GM12873 (cell line): ENCODE results near the gene ANO7.

Source experiments
- TF ChIP-seq, protein P1 (sequence below): IDR thresholded peaks from 2 replicates; pipeline ENCODE4 v1.5.1; 2012; ENCODE audit warnings: low read depth, mild to moderate bottlenecking, moderate library complexity, low read length, control low read depth; ENCODE audit not compliant: insufficient read depth; ENCODE audit errors: missing control alignments

The ANO7 gene

DNA sequence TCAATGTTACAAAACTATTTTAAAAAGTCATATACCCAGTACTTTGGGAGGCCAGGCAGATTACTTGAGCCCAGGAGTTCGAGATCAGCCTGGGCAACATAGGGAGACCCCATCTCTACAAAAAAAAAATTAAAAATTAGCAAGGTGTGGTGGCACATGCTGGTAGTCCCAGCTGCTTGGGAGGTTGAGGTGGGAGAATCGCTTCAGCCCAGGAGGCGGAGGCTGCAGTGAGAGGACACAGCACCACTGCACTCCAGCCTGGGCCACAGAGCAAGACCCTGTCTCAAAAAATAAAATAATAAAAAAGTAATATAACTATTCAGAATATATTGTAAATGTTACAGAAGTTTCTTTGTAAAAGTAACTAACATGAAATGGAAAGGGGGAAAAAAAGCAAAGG is 41.1 kb upstream of the ANO7 start:
- TF ChIP-seq, protein P1, sequence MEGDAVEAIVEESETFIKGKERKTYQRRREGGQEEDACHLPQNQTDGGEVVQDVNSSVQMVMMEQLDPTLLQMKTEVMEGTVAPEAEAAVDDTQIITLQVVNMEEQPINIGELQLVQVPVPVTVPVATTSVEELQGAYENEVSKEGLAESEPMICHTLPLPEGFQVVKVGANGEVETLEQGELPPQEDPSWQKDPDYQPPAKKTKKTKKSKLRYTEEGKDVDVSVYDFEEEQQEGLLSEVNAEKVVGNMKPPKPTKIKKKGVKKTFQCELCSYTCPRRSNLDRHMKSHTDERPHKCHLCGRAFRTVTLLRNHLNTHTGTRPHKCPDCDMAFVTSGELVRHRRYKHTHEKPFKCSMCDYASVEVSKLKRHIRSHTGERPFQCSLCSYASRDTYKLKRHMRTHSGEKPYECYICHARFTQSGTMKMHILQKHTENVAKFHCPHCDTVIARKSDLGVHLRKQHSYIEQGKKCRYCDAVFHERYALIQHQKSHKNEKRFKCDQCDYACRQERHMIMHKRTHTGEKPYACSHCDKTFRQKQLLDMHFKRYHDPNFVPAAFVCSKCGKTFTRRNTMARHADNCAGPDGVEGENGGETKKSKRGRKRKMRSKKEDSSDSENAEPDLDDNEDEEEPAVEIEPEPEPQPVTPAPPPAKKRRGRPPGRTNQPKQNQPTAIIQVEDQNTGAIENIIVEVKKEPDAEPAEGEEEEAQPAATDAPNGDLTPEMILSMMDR = no peak

DNA sequence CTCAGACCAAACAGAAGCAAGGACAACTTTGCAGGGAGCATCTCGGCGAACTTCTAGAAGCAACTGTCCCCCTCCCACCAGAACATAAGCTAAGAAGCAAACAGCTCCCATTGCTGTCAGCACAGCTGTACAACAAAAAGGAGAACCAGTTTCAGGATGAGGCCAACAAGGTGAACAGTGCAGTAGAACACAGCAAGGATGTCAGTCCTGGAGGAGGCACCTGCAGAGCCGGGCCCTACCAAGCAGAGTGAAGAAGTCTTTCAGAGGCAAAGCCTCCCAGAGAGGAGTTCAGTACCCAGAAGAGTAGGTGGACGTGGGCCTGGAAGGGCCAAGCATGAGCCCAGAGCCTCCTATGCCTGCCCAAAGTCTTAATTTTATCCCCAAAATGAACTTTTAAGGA is 40.2 kb upstream of the ANO7 start:
- TF ChIP-seq, protein P1 = no peak

DNA sequence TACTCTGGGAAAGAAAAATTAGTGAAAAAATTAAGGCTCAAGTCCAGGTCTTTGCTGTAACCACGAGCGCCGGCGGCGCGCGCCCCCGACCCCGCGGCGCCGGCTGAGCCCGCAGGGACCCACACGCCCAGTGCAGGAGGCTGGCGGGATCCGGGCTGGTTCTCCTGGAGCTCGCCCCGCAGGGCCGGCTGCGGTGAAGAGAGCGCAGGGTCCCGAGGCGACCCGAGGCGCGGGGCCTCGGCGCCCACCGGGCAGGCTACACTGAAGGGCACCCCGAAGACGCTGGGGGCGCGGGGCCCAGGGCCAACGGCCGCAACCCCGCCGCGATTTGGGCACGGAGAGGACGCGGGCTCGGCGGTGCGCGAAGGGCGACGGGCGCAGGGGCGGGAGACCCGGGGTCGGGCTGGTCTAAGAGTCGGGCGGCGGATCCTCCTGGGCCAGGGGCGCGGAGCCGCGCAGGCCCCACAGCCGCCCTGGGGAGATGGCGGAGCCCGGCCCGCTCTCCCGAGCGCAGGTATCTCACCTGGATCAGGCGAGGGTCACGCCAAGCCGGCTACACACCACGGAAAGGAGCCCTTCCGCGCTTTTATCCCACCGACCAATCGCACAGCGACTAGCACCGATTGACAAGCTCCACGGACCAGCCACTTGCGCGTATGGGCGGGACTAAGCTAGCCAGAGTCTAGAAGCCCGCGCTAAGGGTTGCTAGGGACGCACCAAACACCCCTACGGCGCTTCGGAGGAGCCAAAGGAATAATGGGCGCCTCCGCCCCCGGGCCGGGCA is 39.4 kb upstream of the ANO7 start, which contains the start of gene PASK:
Gene PASK, minus strand, starts transcription at position 582 of the 784 bp plus-strand sequence. CDS start 6,440 bp downstream, outside the sequence.
- TF ChIP-seq, protein P1 = no peak

DNA sequence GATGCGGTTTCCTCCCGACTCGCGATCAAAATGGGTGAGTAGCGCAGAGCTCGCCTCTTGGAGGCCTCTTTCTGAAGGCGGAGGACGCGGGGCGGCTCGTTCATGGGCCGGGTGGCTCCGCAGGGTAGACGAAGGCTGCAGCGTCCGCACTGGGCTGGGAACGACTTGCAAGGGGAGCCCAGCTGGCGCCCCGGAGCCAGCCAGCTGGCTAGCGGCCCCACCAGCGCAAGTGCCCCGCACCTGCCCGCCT is 38.9 kb upstream of the ANO7 start:
- TF ChIP-seq, protein P1 = no peak

DNA sequence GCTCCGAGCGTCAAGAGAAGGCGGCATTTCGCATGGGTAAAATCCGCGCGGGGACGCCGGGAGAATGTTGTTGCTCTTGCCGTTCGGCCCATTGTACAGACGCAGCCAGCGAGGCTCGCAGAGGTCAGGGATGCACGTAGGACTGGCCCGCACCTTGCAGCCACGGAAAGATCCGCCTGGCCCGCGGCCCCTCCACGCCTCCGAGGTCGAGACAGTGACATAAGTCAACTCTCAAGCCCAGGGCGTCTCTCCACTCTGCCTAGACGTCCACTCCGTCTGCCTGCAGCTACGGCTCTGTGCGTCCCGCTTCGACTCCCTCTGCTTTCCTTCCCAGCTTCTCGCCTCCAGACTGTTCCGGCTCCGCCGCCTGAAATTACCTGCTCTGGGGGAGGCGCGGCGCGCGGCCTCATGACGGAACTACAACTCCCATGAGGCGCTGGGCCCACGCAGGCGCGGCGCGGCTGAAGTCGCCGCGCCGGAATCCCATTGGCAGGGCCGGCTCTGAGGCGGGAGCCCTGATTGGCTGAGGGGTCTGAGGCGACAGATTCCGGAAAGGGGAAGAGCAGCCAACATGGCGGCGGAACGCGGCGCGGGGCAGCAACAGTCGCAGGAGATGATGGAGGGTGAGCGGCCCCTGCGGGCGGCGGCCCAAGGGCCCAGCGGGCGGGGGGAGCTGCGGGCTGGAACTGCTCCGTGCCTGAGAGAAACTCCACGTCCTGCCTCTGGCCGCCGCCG is 38.4 kb upstream of the ANO7 start, which contains the start of gene PPP1R7:
Gene PPP1R7, plus strand, starts transcription at position 543 of the 735 bp plus-strand sequence. Its CDS starts 29 bp downstream, at position 572.
- TF ChIP-seq, protein P1 = peak; percentile 50

DNA sequence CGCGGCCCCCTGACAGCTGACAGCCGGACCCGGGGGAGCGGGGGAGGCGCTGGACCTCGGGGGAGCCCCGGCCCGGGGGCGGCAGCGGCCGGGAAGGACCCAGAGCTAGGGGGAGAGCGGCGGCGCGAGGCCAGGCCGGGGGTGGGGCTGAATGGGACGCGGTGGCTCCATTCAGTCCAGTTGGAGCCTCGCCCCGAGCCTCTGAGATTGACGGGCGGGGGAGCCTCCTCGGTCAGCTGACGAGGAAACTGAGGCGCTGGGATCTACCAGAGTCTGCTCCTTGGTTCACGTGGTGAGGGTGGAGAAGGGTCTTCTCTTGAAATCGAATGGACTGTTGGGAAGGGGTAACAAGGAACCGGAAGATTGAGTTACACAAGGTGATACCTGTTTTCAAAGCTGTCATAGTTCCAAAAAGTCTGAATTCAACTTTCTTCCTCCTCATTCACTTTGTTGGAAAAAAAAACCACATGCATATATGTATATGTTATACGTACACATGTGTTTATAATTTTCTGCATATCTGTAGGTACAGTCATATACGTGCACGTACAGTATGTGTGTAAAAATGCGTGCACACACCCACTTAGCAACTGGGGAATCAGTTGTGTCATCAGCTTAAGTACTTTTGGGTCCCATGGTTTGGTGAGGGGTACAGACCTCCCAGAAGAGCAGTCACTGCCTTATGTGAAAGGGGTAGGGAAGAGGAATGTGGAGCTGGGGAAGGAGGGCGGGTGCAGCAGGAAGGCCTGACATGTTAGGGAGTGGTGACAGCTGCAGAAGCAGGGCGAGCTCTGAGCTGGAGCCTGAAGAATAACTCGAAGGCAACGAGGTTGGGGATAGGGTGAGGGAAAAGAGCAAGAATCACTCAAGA is 37.6 kb upstream of the ANO7 start:
- TF ChIP-seq, protein P1 = no peak
